Measurements from ENCODE around the gene YES1.
A peak's percentile ranks its signal among the peaks of the same experiment; 100 is the strongest.

The YES1 gene

GRCh38 chr18:755506-755905 is 56.5 kb downstream of the YES1 start:
- DNase-seq (ENCODE audit: low read depth), result no peak
- no peak overlapping the region for H3K4me3 ChIP-seq (ENCODE audit: low read depth, low read length)
- no peak for TF ChIP-seq CTCF (IDR thresholded peaks at IDR 0.05; ENCODE audit: insufficient read depth, low read depth, low read length, missing control alignments)

DNA sequence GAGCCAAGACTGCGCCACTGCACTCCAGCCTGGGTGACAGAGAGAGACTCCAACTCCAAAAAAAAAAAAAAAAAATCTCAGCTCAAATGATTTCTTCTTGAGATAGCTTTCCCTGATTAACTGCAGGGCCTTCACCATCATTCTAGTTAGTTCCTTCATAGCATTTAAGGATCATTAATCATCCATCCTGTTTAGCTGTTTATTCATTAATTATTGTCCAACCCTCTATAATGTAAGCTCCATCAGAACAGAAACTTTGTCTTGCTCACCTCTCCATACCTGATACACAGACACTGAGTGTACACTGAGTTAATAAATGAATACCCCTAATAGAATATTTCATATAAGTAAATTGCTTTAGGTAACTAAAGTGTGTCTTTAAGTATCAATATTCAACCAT is 57.4 kb downstream of the YES1 start:
- no peak for TF ChIP-seq CTCF (IDR thresholded peaks at IDR 0.05; ENCODE audit: insufficient read depth, low read depth, low read length, missing control alignments)
- no peak for DNase-seq (ENCODE audit: low read depth)
- H3K4me3 ChIP-seq (ENCODE audit: low read depth, low read length), result no peak overlapping the region

GRCh38 chr18:750456-750855 is 61.6 kb downstream of the YES1 start:
- no peak for TF ChIP-seq CTCF (IDR thresholded peaks at IDR 0.05; ENCODE audit: insufficient read depth, low read depth, low read length, missing control alignments)
- no peak for DNase-seq (ENCODE audit: low read depth)

GRCh38 chr18:744832-745597 is 67.0 kb downstream of the YES1 start:
- H3K4me3 ChIP-seq (ENCODE audit: low read depth, low read length), result no peak overlapping the region
- TF ChIP-seq CTCF (IDR thresholded peaks at IDR 0.05; ENCODE audit: insufficient read depth, low read depth, low read length, missing control alignments), result no peak
- DNase-seq (ENCODE audit: low read depth), result no peak

More at GRCh38 chr18:750456-750855, 61.6 kb downstream of the YES1 start:
- no peak overlapping the region for H3K4me3 ChIP-seq (ENCODE audit: low read depth, low read length)

- H3K4me3 ChIP-seq (ENCODE audit: low read depth, low read length), result no peak overlapping the region
- peak; percentile 62 for DNase-seq (ENCODE audit: low read depth)
- peak; percentile 53 for TF ChIP-seq CTCF (IDR thresholded peaks at IDR 0.05; ENCODE audit: insufficient read depth, low read depth, low read length, missing control alignments)
These were observed 70.0 kb downstream of the YES1 start for GRCh38 chr18:741931-742512.

- no peak for TF ChIP-seq CTCF (IDR thresholded peaks at IDR 0.05; ENCODE audit: insufficient read depth, low read depth, low read length, missing control alignments)
- no peak overlapping the region for H3K4me3 ChIP-seq (ENCODE audit: low read depth, low read length)
- no peak for DNase-seq (ENCODE audit: low read depth)
These were observed 79.7 kb downstream of the YES1 start for GRCh38 chr18:732371-732770.
